GM12878 (cell line): ENCODE measurements around the gene SETMAR.

Source experiments
- BMI1 ChIP-seq: fragments of 450-650 bp; IDR thresholded peaks from 2 replicates; pipeline ENCODE4 v1.6.1; 2016; ENCODE audit warnings: mild to moderate bottlenecking, moderate library complexity, borderline replicate concordance
- POLR2A ChIP-seq: IDR thresholded peaks from 2 replicates; pipeline ENCODE4 v1.6.1; 2011; ENCODE audit warnings: low read depth, mild to moderate bottlenecking, low read length

- no peak for TF ChIP-seq POLR2A
- TF ChIP-seq BMI1: no peak
Measured at GRCh38 chr3:4356546-4357410, 53.6 kb downstream of the SETMAR start.
